Activated CD4-positive, alpha-beta memory T cell treated with anti-CD3 and anti-CD28 coated beads for 36 hours (primary cell): ENCODE measurements around the gene PARD6G. TPM values are rescaled to one million over a fixed set of nuclear protein-coding genes. Genes with fewer than 3 reads are reported as not detected.

Source experiments
- CTCF ChIA-PET: fragments of 350-600 bp; sonication (Branson Sonifier 250); formaldehyde crosslinking; loops from one replicate; lab custom pipeline; 2021; ENCODE audit warnings: antibody characterized with exemption, inconsistent platforms; lab: Charles Lee
- POLR2A ChIA-PET: fragments of 350-600 bp; sonication (Branson Sonifier 250); formaldehyde crosslinking; loops from one replicate; lab custom pipeline; 2021; ENCODE audit warnings: antibody characterized with exemption; lab: Charles Lee
- DNase-seq: peaks from one replicate; pipeline ENCODE4 v3.0.0-alpha.2; 2020
- H3K27ac Mint-ChIP-seq: one replicate; pipeline ENCODE4 v1.8.0; 2021; ENCODE audit warnings: mixed read lengths
- H3K27me3 Mint-ChIP-seq: one replicate; pipeline ENCODE4 v1.8.0; 2021; ENCODE audit warnings: mixed read lengths
- H3K36me3 Mint-ChIP-seq: one replicate; pipeline ENCODE4 v1.8.0; 2021; ENCODE audit warnings: mixed read lengths
- H3K4me1 Mint-ChIP-seq: one replicate; pipeline ENCODE4 v1.8.0; 2021; ENCODE audit warnings: low read depth, mixed read lengths
- H3K4me3 Mint-ChIP-seq: one replicate; pipeline ENCODE4 v1.8.0; 2021; ENCODE audit warnings: mild to moderate bottlenecking, mixed read lengths
- H3K9me3 Mint-ChIP-seq: one replicate; pipeline ENCODE4 v1.8.0; 2021; ENCODE audit warnings: mixed read lengths
- intact Hi-C: fragments of 100-400 bp; cut with micrococcal nuclease; formaldehyde crosslinking; loops from one replicate; pipeline ENCODE4 v1.15.1; 2023
- total RNA-seq, 2 experiments: library from RNA; stranded (reverse); gene quantifications; one replicate each; pipeline ENCODE4 v1.2.3, GENCODE V29; 2021

Gene PARD6G
- total RNA-seq, 2 experiments from 2014 or later: 0.17 to 0.40 TPM

DNA sequence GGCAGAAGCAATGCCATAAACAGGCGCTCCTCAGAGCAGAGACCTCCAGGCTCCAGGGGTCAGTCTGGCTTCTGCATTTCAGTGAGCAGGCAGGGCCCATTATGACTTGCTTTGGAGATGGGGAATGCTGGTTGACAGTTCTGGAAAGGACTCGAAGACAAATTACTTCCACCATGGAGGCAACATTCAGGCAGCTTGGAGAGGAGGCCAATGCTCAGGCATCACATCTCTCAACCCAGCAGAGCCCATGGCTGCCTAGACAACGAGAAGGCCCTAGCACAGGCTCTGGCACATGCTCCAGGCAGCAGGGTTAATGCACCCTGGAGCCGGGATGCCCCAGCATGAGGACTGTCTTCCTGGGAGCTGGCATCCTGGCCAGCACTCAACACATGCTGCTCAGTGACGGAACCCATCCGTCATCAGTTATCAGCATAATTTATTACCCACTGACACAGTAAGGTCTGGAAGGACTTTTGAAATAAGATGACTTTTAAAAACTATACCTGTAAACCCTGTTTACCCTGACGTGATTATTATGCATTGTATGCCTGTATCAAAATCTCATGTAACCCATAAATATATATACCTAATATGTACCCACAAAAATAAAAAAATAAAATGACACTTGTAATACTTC lies 85.4 kb downstream of the PARD6G start:
- H3K4me3 Mint-ChIP-seq: no peak overlapping the region
- no peak for DNase-seq
- H3K36me3 Mint-ChIP-seq: peaks cover 2% of the 10 kb centered on the region
- H3K27me3 Mint-ChIP-seq: peaks cover 22% of the 10 kb centered on the region
- peaks cover 15% of the 10 kb centered on the region for H3K9me3 Mint-ChIP-seq
- intact Hi-C loops: no loop called here
- H3K27ac Mint-ChIP-seq: no peak overlapping the region
- POLR2A ChIA-PET: no interaction called here
- CTCF ChIA-PET: interaction anchor here (1.2 to 7.1 kb wide), 2 partner anchors 9 to 16 kb away, joined by 3 to 73 read pairs; no protein-coding TSS in a partner anchor
- H3K4me1 Mint-ChIP-seq: no peaks in the 10 kb centered on the region

DNA sequence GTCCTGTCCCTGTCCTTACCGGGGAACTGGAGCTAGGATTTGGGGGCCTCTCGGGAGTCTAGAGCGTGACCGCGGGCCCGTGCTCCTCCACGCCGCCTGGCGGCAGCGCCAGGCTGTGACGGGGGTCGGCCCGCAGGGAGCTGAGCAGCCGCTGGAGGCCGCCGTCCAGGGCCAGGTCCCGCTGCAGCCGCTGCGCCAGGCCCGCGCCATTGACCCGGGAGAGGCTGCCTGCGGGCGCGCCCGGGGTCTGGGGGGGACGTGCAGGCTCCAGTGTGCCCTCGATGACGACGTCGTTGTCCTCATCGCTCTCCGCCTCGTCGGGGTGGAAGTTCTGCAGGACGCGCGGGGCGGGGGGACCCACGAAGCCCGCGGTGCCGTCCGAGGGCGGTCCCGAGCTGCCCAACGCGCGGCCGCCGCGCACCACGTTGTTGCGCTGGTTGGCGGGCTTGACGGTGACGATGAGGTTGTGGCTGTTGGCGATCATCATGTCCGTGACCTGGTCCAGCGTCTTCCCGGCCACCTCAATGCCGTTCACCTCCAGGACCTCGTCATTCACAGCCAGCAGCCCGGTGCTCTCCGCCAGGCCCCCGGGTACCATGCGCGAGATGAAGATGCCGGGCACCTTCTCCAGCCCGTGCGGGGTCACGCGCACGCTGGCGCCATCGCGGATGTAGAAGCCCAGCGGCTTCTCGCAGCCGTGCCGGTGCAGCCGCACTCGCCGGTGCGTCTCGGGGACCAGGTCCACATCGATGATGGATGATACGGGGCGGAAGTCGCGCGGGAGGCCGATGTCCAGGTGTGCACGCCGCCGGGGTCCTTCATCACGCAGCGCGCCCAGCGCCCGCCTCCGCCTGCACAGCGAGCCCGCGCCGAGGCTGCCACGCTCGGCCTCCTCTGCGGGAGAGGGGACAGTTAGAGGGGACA lies 87.3 kb downstream of the PARD6G start:
- Mint-ChIP-seq H3K27me3 (peaks cover 20% of the 10 kb centered on the region), H3K4me1 (peaks cover 2% of the 10 kb centered on the region), H3K36me3 (peaks cover 2% of the 10 kb centered on the region), H3K4me3 (no peak overlapping the region), H3K9me3 (peaks cover 8% of the 10 kb centered on the region), H3K27ac (no peak overlapping the region)
- intact Hi-C loops: loop anchor here (10.0 kb wide), 1 partner anchor 475 kb away; no protein-coding TSS in a partner anchor
- DNase-seq: peak; percentile 65
- POLR2A ChIA-PET: no interaction called here
- CTCF ChIA-PET: interaction anchor here (0.6 to 7.1 kb wide), 24 partner anchors 11 to 488 kb away, joined by 3 to 73 read pairs (median 6); partner anchors contain the start of genes ADNP2 and PARD6G

DNA sequence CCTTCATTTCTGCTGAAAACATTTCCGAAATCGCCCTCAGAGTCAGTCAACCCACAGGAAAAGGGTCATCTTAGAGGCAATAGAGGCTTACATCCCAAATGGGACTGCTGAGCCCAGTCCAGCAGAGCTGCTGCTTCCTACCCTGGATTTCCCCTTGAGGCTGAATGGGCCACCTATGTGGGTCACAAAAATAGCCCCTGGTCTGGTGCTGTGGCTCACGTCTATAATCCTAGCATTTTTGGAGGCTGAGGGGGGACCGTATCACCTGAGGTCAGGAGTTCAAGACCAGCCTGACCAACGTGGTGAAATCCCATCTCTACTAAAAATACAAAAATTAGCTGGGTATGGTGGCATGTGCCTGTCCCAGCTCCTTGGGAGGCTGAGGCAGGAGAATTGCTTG lies 88.9 kb downstream of the PARD6G start:
- H3K9me3 Mint-ChIP-seq: no peaks in the 10 kb centered on the region
- intact Hi-C loops: loop anchor here (10.0 kb wide), 1 partner anchor 474 kb away; no protein-coding TSS in a partner anchor
- ChIA-PET POLR2A (no interaction called here), CTCF (interaction anchor here (0.7 to 7.1 kb wide), 21 partner anchors 7 to 134 kb away, joined by 3 to 73 read pairs (median 7); partner anchors contain the start of gene PARD6G)
- no peak overlapping the region for H3K27ac Mint-ChIP-seq
- DNase-seq: no peak
- H3K36me3 Mint-ChIP-seq: no peaks in the 10 kb centered on the region
- H3K27me3 Mint-ChIP-seq: peaks cover 20% of the 10 kb centered on the region
- peaks cover 12% of the 10 kb centered on the region for H3K4me1 Mint-ChIP-seq
- H3K4me3 Mint-ChIP-seq: no peak overlapping the region

DNA sequence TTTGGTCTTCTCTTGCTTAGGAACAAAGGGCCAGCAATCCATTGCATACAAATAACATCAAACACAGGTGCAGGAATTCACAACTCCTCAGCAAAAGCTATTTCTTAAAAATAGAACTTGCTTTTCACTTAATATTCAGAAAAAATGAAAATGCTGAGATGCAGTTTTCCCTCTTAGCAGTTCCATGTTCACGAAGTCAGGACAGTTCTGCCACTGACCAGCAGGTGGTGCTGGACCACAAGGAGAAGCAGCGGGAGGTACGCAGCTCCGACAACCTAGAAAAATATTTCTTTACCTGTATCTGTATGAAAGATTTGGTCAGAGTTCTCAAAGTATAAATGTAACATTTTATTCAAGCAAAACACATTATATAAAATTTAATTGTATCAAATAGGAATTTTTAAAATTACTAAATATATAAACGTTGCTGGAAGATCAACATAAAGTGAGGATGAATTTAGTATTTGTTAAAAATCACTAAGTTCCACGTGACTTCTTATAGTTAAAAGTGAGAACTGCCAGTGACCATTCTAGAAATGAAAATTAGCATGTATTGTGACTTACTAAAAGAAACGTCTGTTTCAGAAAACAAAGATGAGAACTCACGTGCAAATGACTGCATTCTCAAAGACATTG lies 89.5 kb downstream of the PARD6G start:
- Mint-ChIP-seq H3K27ac (no peak overlapping the region), H3K36me3 (no peaks in the 10 kb centered on the region)
- intact Hi-C loops: loop anchor here (10.0 kb wide), 1 partner anchor 473 kb away; no protein-coding TSS in a partner anchor

DNA sequence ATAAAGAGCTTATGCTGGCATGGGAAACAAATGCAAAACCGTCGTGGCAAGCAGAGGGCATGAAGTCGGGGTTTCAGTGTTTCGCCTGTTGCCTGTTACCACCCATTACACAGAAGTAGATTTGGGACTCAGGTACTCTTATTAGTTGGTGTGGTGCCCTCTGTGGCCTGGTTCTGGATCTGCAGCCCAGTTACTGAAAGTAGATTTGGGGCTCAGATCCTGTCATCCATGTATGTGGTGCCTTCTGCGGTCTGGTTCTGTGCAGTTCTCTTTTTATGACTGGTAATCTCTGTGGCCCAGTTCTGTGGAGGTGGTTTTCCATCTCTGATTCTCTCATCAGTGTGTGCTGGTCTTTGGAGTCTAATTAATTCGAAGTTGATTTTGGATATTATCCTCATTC lies 93.0 kb downstream of the PARD6G start:
- H3K9me3 Mint-ChIP-seq: no peaks in the 10 kb centered on the region
- intact Hi-C loops: loop anchor here (1.0 to 10.0 kb wide), 3 partner anchors 48 to 469 kb away; partner anchors contain the start of gene RBFA
- CTCF ChIA-PET: interaction anchor here (0.6 kb wide), 1 partner anchor 291 kb away, joined by 3 read pairs; no protein-coding TSS in a partner anchor
- H3K27ac Mint-ChIP-seq: no peak overlapping the region
- H3K36me3 Mint-ChIP-seq: no peaks in the 10 kb centered on the region
- peaks cover 8% of the 10 kb centered on the region for H3K27me3 Mint-ChIP-seq
- no peak overlapping the region for H3K4me3 Mint-ChIP-seq
- DNase-seq: peak; percentile 75
- POLR2A ChIA-PET: interaction anchor here (0.7 to 1.7 kb wide), 2 partner anchors 20 to 48 kb away, joined by 3 to 5 read pairs; no protein-coding TSS in a partner anchor
- H3K4me1 Mint-ChIP-seq: peaks cover 12% of the 10 kb centered on the region

More for the DNA sequence above, 89.5 kb downstream of the PARD6G start:
- DNase-seq: peak; percentile 85
- POLR2A ChIA-PET: no interaction called here
- H3K27me3 Mint-ChIP-seq: peaks cover 20% of the 10 kb centered on the region
- no peak overlapping the region for H3K4me3 Mint-ChIP-seq
- CTCF ChIA-PET: interaction anchor here (0.7 to 7.1 kb wide), 20 partner anchors 8 to 133 kb away, joined by 3 to 73 read pairs (median 7); partner anchors contain the start of gene PARD6G
- no peaks in the 10 kb centered on the region for H3K9me3 Mint-ChIP-seq
- peaks cover 12% of the 10 kb centered on the region for H3K4me1 Mint-ChIP-seq

DNA sequence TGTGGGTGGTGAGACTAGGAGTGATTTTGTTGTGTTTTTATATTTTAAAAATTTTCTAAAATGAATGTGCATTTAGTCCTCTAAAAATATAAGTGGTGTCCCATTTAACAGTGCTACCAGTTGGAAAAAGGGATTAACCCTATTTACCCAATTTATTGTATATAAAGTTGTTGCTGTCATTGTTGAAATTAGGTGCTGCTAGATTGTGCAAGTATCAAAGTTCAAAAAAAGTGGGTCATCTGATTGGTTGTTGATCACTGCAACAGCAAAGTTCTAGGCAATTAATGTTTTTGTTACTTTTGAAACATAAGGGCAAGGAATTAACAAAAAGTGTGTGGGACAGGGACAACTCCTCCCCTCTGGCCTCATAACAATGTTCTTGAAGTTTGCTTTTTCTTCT lies 97.6 kb downstream of the PARD6G start:
- intact Hi-C loops: loop anchor here (10.0 kb wide), 1 partner anchor 465 kb away; no protein-coding TSS in a partner anchor
- no peak overlapping the region for H3K4me3 Mint-ChIP-seq
- ChIA-PET POLR2A (no interaction called here), CTCF (no interaction called here)
- peaks cover 22% of the 10 kb centered on the region for H3K27me3 Mint-ChIP-seq
- H3K4me1 Mint-ChIP-seq: peaks cover 14% of the 10 kb centered on the region
- no peaks in the 10 kb centered on the region for H3K36me3 Mint-ChIP-seq
- H3K27ac Mint-ChIP-seq: no peak overlapping the region
- no peaks in the 10 kb centered on the region for H3K9me3 Mint-ChIP-seq
- no peak for DNase-seq

DNA sequence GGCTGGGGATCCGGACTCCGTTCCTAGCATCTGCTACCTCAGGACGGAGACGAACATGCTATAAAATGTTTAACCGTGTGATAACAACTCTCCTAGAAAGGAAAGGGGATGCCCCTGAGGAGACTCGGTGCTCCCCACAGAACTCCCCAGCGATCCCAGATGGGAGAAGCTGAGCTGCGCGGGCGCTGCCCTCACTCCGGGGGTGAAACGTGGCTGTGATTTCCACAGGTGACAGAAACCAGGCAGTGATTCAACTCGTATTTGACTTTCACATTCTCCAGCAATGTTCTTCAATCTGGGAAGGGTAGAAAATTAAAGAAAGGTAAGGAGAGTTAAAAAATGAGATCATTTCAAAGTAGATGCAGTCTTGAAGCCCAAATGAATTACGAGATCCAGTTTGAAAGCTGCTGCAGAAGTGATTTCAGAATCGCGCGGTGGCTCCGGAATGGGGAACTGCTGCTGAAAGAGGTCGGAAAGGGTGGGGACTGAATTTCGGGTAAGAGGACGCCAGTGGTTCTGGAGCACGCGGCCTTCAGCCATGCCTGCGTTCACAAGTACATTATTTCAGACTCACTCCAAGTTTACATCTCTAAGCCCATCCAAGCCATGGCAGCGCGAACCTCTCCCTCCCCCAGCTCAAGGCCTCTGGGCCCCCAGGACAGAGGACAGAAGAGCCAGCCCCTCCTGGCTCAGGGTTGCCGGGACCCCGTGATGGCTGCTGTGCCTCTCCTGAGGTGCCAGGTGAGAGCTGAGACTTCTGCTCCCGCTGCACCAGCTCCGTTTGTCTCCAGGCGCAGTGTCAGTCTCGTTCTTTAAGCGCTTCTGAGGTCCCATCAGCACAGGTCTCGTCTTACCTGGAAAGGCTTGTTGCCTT lies 98.8 kb downstream of the PARD6G start:
- Mint-ChIP-seq H3K4me1 (peaks cover 7% of the 10 kb centered on the region), H3K36me3 (no peaks in the 10 kb centered on the region), H3K4me3 (peak overlapping the region; percentile 82), H3K27ac (no peak overlapping the region), H3K9me3 (no peaks in the 10 kb centered on the region), H3K27me3 (peaks cover 22% of the 10 kb centered on the region)
- no peak for DNase-seq
- ChIA-PET CTCF (interaction anchor here (1.8 kb wide), 1 partner anchor 11 kb away, joined by 7 read pairs; no protein-coding TSS in a partner anchor), POLR2A (interaction anchor here (1.0 kb wide), 1 partner anchor 95 kb away, joined by 3 read pairs; no protein-coding TSS in a partner anchor)
- intact Hi-C loops: no loop called here

DNA sequence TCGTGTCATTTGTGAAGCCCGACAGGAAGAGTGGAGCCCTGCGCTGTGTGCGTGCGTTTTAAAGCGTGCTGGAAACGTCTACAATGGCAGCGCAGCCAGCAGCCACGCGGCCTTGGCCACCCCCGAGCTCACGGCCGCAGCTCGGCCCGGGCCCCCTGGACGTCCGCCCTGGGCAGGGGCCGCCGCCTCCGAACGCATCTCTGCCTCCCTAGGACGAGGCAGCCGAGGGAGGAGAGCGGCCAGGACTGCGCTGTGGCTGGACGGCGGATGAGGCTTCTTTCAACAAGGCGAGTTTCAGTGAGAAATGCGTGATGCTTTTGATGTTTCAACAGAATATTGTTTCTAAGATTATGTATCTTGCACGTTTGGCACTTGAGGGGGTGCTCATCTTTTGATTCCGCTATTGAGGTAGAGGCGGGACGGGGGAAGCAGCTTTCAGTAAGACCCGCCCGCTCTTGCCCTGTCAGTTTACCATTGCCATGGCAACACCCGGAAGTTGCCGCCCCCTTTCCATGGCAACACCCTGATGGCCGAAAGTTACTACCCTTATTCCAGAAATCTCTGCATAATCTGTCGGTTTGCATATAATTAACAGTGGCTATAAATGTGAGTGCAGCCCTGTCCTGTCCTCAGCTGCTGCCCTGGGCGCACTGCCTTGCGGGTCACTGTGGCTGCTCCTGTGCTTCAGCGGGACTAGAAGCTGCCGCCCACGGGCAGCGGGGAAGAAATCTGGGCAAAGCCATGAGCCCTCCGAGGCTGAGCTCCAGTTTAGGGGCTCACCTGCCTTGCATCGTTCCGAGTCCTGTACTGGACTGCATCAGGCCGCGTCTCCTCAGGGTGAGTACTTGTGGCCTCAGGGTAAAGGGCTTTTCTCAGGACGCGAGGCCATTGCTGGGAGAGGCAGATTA lies 99.6 kb downstream of the PARD6G start:
- H3K27ac Mint-ChIP-seq: peak overlapping the region; percentile 49
- ChIA-PET CTCF (interaction anchor here (1.8 kb wide), 1 partner anchor 12 kb away, joined by 7 read pairs; no protein-coding TSS in a partner anchor), POLR2A (interaction anchor here (0.6 to 1.0 kb wide), 2 partner anchors 34 to 96 kb away, joined by 3 read pairs; no protein-coding TSS in a partner anchor)
- DNase-seq: peak; percentile 88
- H3K27me3 Mint-ChIP-seq: peaks cover 22% of the 10 kb centered on the region
- intact Hi-C loops: loop anchor here (1.0 to 2.0 kb wide), 3 partner anchors 38 to 159 kb away; partner anchors contain the start of genes ADNP2, RBFA and TXNL4A
- no peaks in the 10 kb centered on the region for H3K9me3 Mint-ChIP-seq
- H3K4me3 Mint-ChIP-seq: peak overlapping the region; percentile 82
- peaks cover 7% of the 10 kb centered on the region for H3K4me1 Mint-ChIP-seq
- no peaks in the 10 kb centered on the region for H3K36me3 Mint-ChIP-seq

DNA sequence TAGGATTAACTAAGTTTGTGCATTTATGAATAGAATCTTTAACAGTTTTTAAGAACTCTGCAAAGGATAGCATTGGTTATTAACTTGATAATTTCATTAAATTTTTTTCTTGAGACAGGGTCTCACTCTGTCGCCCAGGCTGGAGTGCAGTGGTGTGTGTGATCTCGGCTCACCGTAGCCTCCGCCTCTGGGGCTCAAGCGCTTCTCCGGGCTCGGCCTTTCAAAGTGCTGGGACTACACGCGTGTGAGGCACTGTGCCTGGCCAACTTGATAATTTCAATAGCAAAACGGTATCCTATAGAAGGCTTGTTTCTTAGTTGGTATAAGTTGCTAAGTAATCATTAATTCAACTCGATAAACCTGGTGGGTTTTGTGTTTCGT lies 100.3 kb downstream of the PARD6G start:
- Mint-ChIP-seq H3K4me3 (peak overlapping the region; percentile 82), H3K9me3 (no peaks in the 10 kb centered on the region), H3K4me1 (peaks cover 7% of the 10 kb centered on the region), H3K27me3 (peaks cover 22% of the 10 kb centered on the region), H3K36me3 (no peaks in the 10 kb centered on the region), H3K27ac (no peak overlapping the region)
- ChIA-PET POLR2A (interaction anchor here (1.0 kb wide), 1 partner anchor 96 kb away, joined by 3 read pairs; no protein-coding TSS in a partner anchor), CTCF (interaction anchor here (1.5 to 1.8 kb wide), 3 partner anchors 10 to 14 kb away, joined by 3 to 7 read pairs (median 7); no protein-coding TSS in a partner anchor)
- intact Hi-C loops: loop anchor here (1.0 to 2.0 kb wide), 3 partner anchors 38 to 158 kb away; partner anchors contain the start of genes ADNP2, RBFA and TXNL4A
- DNase-seq: no peak
